K562 (cell line): ENCODE data around the gene DENND1A. TPM values are rescaled to one million over a fixed set of nuclear protein-coding genes. Genes with fewer than 3 reads are reported as not detected.

Experiments used
- ARID1B ChIP-seq: fragments of 450-650 bp; IDR thresholded peaks from 2 replicates; pipeline ENCODE4 v1.6.1; 2016; ENCODE audit warnings: antibody characterized with exemption, mild to moderate bottlenecking, inconsistent platforms
- BRD9 ChIP-seq: fragments of 450-650 bp; IDR thresholded peaks from 2 replicates; pipeline ENCODE4 v1.6.1; 2018; ENCODE audit warnings: low read depth; ENCODE audit not compliant: partially characterized antibody
- CHD4 ChIP-seq: fragments of 200-600 bp; sonication (generic); IDR thresholded peaks from 3 replicates; pipeline ENCODE4 v1.6.1; 2012; ENCODE audit warnings: low read depth, mild to moderate bottlenecking, mixed read lengths, low read length, inconsistent platforms; ENCODE audit not compliant: insufficient read depth, insufficient replicate concordance, poor library complexity, severe bottlenecking
- FOSL1 ChIP-seq: fragments of 200-800 bp; sonication (Bioruptor generic); conservative IDR thresholded peaks from 2 replicates; pipeline ENCODE4 v1.6.1; 2016; ENCODE audit warnings: missing genetic modification characterization, missing compliant biosample characterization
- KDM5B ChIP-seq: fragments of 200-600 bp; sonication (generic); IDR thresholded peaks from 2 replicates; pipeline ENCODE4 v1.6.1; 2012; ENCODE audit warnings: low read depth, mild to moderate bottlenecking, moderate library complexity, low read length, control low read depth, inconsistent platforms; ENCODE audit not compliant: insufficient replicate concordance
- KLF1 ChIP-seq: fragments of 450-650 bp; IDR thresholded peaks from 2 replicates; pipeline ENCODE4 v1.6.1; 2016; ENCODE audit warnings: missing genetic modification characterization, missing compliant biosample characterization
- MECOM ChIP-seq: fragments of 250-450 bp; sonication (Bioruptor Pico); IDR thresholded peaks from 2 replicates; pipeline ENCODE4 v1.8.0; 2022; ENCODE audit warnings: inconsistent platforms
- MTA2 ChIP-seq: fragments of 450-650 bp; IDR thresholded peaks from 2 replicates; pipeline ENCODE4 v1.6.1; 2016; ENCODE audit warnings: low read depth
- RAD21 ChIP-seq, 2 experiments: fragments of 250-450 bp in 1 of 2; fragments of 450-650 bp in 1 of 2; sonication (Bioruptor Pico) in 1 of 2; formaldehyde crosslinking in 1 of 2; IDR thresholded peaks in 1 of 2; conservative IDR thresholded peaks in 1 of 2; 2 replicates each; pipeline versions ENCODE4 v1.4.0 to v1.8.0; 2020 to 2022; ENCODE audit warnings: mild to moderate bottlenecking in 2 of 2, moderate library complexity in 1 of 2
- RB1 ChIP-seq: fragments of 450-650 bp; IDR thresholded peaks from 2 replicates; pipeline ENCODE4 v1.6.1; 2017; ENCODE audit warnings: low read depth, mild to moderate bottlenecking
- SPI1 ChIP-seq: IDR thresholded peaks from 2 replicates; pipeline ENCODE4 v1.6.1; 2011; ENCODE audit warnings: low read depth, low read length, control low read depth, borderline replicate concordance
- WHSC1 ChIP-seq: IDR thresholded peaks from one replicate; pipeline ENCODE4 v1.6.1; 2012; ENCODE audit warnings: low read length, control low read depth, inconsistent platforms
- ZBTB11 ChIP-seq, 3 experiments: fragments of 200-800 bp in 1 of 3; fragments of 250-450 bp in 1 of 3; fragments of 450-650 bp in 1 of 3; sonication (Bioruptor Pico) in 1 of 3; sonication (Bioruptor generic) in 1 of 3; formaldehyde crosslinking in 1 of 3; IDR thresholded peaks; 2 replicates each; pipeline versions ENCODE4 v1.6.1 to v1.8.0; 2016 to 2022; ENCODE audit warnings: mild to moderate bottlenecking in 2 of 3, missing genetic modification characterization in 2 of 3, missing compliant biosample characterization in 1 of 3, moderate library complexity in 1 of 3
- ZNF316 ChIP-seq: fragments of 450-650 bp; IDR thresholded peaks from 2 replicates; pipeline ENCODE4 v1.6.1; 2016
- ZNF583 ChIP-seq: fragments of 250-450 bp; sonication (Bioruptor Pico); IDR thresholded peaks from 2 replicates; pipeline ENCODE4 v1.4.0; 2020
- ZNF699 ChIP-seq: fragments of 250-450 bp; sonication (Bioruptor Pico); IDR thresholded peaks from 2 replicates; pipeline ENCODE4 v1.8.0; 2021; ENCODE audit warnings: mild to moderate bottlenecking, moderate library complexity; ENCODE audit not compliant: insufficient replicate concordance
- ZNF778 ChIP-seq: fragments of 450-650 bp; formaldehyde crosslinking; IDR thresholded peaks from 2 replicates; pipeline ENCODE4 v1.4.0; 2020; ENCODE audit warnings: mild to moderate bottlenecking, moderate library complexity
- polyA plus RNA-seq, 8 experiments: library from polyadenylated mRNA; depleted of rRNA in 4 of 8; stranded (reverse) in 5 of 8; unstranded in 3 of 8; fragments of >200 nt; fragmentation: Nextera tagmentation in 2 of 8; fragmentation: Illumina TruSeq in 1 of 8; extraction: Ambion mirVana in 2 of 8; extraction: Trizol in 1 of 8; gene quantifications; 2 replicates each; pipeline versions ENCODE4 v1.2.1 to v1.2.3, GENCODE V29; 2011 to 2014; ENCODE audit warnings: inconsistent platforms in 1 of 8, missing spikeins in 1 of 8
- total RNA-seq, 7 experiments: library from RNA; depleted of rRNA in 6 of 7; stranded (reverse); fragments of >200 nt in 6 of 7; fragmentation: Illumina TruSeq in 2 of 7; extraction: Trizol in 2 of 7; gene quantifications; 2 replicates each; pipeline versions ENCODE4 v1.2.1 to v1.2.3, GENCODE V29; 2011 to 2021; ENCODE audit warnings: low replicate concordance in 1 of 7
- TF ChIP-seq, protein P1 (sequence below): IDR thresholded peaks from 2 replicates; pipeline ENCODE4 v1.6.1; 2012; ENCODE audit warnings: low read depth, low read length, improper control_type of control experiment, borderline replicate concordance
- TF ChIP-seq, protein P2 (sequence below): fragments of 450-650 bp; formaldehyde crosslinking; conservative IDR thresholded peaks from 2 replicates; pipeline ENCODE4 v1.4.0; 2022; ENCODE audit warnings: mild to moderate bottlenecking, missing genetic modification characterization
- TF ChIP-seq, protein P3 (sequence below): sonication (generic); formaldehyde crosslinking; IDR thresholded peaks from 2 replicates; pipeline ENCODE4 v1.5.0; 2020; ENCODE audit warnings: missing genetic modification reagents
- TF ChIP-seq, protein P4 (sequence below): sonication (generic); formaldehyde crosslinking; IDR thresholded peaks from 2 replicates; pipeline ENCODE4 v1.9.0; 2022; ENCODE audit warnings: mild to moderate bottlenecking, missing genetic modification reagents

DENND1A gene
- total and polyA plus RNA-seq, 9 of the 15 experiments (the other 6 are each of a cell fraction or from before 2014, with no cell fraction given), result 7.6 to 29.5 (median 15.7) TPM

DNA sequence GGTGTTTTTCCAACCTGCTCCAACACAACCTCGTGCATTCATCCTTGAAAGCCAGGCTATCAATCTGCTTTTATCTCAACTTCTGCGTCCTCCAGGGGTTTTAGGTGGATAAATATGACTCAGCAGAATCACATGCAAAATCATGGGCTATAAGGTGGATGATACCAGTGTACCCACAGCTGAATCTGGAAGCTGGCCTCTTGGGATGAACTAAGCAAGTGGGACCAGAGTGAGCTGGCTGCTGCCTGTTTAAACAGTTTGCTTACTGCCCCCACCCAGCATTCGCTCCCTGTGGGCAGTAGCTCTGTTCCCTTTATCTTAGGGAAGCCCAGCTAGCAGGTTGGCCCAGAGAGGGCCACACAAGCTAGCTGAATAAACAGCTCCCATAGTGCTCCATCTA, 379.9 kb downstream of the DENND1A start (continued):
- TF ChIP-seq, protein P1, sequence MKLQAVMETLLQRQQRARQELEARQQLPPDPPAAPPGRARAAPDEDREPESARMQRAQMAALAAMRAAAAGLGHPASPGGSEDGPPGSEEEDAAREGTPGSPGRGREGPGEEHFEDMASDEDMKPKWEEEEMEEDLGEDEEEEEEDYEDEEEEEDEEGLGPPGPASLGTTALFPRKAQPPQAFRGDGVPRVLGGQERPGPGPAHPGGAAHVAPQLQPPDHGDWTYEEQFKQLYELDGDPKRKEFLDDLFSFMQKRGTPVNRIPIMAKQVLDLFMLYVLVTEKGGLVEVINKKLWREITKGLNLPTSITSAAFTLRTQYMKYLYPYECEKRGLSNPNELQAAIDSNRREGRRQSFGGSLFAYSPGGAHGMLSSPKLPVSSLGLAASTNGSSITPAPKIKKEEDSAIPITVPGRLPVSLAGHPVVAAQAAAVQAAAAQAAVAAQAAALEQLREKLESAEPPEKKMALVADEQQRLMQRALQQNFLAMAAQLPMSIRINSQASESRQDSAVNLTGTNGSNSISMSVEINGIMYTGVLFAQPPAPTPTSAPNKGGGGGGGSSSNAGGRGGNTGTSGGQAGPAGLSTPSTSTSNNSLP, result no peak
- TF ChIP-seq ZNF316, result peak; percentile 94
- no peak for TF ChIP-seq RB1
- TF ChIP-seq ARID1B, result peak; percentile 24; the same call in 1 of the 2 replicates
- no peak for TF ChIP-seq ZNF778 (CRISPR knock-in tag)
- no peak; a peak in 1 of 4 replicates for TF ChIP-seq RAD21 (CRISPR knock-in tag; conservative IDR thresholded peaks at IDR 0.05 in 1 of 2, IDR thresholded peaks at IDR 0.05 in 1 of 2)
- no peak for TF ChIP-seq ZNF699 (CRISPR knock-in tag)
- no peak for TF ChIP-seq MECOM (CRISPR knock-in tag)
- TF ChIP-seq, protein P2, sequence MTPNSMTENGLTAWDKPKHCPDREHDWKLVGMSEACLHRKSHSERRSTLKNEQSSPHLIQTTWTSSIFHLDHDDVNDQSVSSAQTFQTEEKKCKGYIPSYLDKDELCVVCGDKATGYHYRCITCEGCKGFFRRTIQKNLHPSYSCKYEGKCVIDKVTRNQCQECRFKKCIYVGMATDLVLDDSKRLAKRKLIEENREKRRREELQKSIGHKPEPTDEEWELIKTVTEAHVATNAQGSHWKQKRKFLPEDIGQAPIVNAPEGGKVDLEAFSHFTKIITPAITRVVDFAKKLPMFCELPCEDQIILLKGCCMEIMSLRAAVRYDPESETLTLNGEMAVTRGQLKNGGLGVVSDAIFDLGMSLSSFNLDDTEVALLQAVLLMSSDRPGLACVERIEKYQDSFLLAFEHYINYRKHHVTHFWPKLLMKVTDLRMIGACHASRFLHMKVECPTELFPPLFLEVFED (CRISPR knock-in tag), result no peak
- TF ChIP-seq WHSC1, result no peak
- TF ChIP-seq BRD9, result no peak
- no peak for TF ChIP-seq SPI1
- TF ChIP-seq, protein P3, sequence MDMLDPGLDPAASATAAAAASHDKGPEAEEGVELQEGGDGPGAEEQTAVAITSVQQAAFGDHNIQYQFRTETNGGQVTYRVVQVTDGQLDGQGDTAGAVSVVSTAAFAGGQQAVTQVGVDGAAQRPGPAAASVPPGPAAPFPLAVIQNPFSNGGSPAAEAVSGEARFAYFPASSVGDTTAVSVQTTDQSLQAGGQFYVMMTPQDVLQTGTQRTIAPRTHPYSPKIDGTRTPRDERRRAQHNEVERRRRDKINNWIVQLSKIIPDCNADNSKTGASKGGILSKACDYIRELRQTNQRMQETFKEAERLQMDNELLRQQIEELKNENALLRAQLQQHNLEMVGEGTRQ (CRISPR knock-in tag), result no peak
- TF ChIP-seq, protein P4, sequence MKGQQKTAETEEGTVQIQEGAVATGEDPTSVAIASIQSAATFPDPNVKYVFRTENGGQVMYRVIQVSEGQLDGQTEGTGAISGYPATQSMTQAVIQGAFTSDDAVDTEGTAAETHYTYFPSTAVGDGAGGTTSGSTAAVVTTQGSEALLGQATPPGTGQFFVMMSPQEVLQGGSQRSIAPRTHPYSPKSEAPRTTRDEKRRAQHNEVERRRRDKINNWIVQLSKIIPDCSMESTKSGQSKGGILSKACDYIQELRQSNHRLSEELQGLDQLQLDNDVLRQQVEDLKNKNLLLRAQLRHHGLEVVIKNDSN (CRISPR knock-in tag), result no peak
- no peak for TF ChIP-seq KLF1 (tag)
- TF ChIP-seq FOSL1 (tag), result no peak; the same call in 1 of the 2 replicates
- TF ChIP-seq KDM5B, result no peak
- TF ChIP-seq ZBTB11 (CRISPR knock-in tag; IDR thresholded peaks at IDR 0.05), result no peak
- TF ChIP-seq MTA2, result no peak
- no peak for TF ChIP-seq ZNF583 (CRISPR knock-in tag)
- no peak for TF ChIP-seq CHD4
